T-helper 22 cell (primary cell): ENCODE measurements around the gene VGF.

Experiments used
- DNase-seq: peaks from one replicate; pipeline ENCODE4 v3.0.0-alpha.2; 2020; ENCODE audit warnings: low read depth

The VGF gene

DNA sequence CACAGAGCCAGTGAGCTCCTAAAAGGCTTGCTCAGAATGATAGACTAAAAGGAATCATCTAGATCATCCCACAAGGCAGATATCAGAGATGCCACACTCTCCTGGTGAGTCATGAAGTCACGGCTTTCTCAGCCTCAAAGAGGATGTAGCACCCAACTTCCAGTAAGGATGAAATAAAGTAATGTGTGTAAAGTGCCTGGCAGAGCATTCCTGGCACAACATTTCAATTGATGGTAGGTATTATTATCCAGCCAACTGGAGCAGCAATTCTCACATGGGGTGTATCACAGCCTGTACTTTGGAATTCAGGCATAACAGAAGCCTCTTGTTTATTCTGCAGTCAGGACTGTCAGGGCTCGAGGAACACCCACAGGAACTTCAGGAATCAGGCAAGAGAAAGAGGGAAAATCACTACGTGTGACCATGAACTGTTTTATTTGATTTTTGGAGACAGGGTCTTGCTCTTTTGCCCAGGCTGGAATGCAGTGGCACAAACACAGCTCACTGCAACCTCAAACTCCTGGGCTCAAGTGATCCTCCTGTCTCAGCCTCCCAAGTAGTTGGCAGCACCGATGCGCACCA, 20.0 kb upstream of the VGF start:
- DNase-seq, result no peak

DNA sequence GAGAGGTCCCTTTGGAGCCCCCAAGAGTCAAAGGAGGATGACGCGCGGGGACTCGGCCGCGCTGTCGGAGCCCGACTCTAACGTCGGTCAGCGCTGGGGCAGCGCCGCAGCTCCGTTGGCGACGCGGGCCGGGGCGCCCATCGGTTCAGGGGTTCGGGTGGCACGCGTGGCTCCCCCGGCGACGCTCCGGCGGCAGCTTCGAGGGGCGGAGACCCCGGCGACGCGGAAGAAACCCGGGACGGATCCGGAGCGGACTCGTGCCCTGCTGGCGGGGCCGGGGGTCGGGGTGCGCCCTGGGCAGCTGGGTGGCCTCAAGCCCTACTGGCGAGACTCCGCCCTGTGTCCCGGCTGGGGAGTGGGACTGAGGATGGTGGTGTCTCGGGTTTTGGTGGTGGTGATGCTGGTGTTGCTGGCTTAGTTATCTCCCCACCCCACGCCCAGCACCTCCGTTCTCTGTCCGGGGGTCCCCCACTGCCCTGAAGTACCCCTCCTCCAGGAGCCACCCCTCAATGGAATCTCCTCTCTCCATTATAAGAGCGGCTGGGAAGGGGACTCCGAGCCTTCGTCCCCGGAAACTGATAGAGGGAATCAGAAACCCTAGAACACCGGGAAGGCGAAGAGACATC, 14.9 kb upstream of the VGF start, which contains the start of gene NAT16:
TSS of gene NAT16 (minus strand) at position 164 of the 626 bp plus-strand sequence. CDS start 5,486 bp downstream, outside the sequence.
- no peak for DNase-seq

DNA sequence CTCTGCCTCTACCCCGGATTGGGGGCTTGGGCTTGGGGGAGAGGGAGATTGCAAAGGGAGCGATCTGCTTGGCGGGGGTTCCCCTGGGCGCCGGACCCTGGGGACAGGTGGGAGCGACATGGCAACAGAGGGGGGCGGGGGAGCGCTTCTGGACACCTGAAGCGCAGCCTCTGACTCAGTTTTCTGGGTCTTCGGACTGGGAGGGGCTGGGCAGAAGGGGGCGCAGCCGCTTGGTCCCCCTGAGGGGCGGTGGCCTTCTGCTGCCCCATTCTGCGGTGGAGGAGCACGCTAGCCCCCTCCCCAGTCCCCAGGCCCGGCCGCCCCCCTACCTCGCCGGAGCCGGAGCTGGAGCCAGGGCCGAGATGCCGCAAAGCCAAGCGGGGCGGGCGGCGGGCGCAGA, 14.3 kb upstream of the VGF start:
- no peak for DNase-seq

DNA sequence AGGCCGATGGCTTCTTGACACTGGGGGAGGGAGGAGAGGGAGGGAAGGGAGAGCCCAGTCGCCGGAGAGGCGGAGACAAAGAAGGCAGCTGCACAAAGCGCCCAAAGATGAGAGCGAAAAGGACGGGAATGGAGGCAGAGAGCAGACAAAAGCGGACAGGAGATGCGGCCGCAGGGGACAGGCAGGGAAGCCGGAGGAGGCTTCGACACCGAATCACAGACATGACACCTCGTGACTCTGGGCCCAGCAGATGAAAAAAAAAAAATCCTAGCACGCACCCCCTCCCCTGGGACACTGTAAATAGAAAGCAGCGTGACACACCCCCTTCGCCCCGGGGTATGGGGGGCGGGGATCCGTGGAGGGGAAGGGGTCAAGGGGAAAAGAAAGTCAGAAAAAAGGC, 13.7 kb upstream of the VGF start:
- no peak for DNase-seq

DNA sequence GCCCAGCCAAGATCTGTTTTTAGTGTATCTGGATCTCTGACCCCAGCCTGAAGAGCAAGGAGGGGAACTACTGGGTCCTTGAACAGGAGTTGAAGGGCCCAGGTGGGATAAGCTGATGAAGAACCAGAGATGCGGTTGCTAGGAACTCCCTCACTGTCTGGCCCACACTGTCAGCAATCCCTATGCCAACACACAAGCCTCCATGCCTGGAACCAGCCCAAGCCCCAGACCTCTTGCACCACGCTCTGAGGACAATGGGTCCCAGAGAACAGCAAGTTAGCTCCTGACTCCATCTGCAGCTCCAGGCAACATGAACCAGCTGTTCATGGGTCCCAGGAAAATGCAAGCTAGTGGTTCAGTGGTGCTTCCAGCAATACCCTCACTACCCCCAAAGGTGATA, 12.3 kb upstream of the VGF start:
- no peak for DNase-seq

GRCh38 chr7:101175664-101176063, 10.3 kb upstream of the VGF start:
- no peak for DNase-seq

- no peak for DNase-seq
Measured at GRCh38 chr7:101174322-101174854, 9.0 kb upstream of the VGF start.

- no peak for DNase-seq
Measured at GRCh38 chr7:101173752-101174244, 8.4 kb upstream of the VGF start.

DNA sequence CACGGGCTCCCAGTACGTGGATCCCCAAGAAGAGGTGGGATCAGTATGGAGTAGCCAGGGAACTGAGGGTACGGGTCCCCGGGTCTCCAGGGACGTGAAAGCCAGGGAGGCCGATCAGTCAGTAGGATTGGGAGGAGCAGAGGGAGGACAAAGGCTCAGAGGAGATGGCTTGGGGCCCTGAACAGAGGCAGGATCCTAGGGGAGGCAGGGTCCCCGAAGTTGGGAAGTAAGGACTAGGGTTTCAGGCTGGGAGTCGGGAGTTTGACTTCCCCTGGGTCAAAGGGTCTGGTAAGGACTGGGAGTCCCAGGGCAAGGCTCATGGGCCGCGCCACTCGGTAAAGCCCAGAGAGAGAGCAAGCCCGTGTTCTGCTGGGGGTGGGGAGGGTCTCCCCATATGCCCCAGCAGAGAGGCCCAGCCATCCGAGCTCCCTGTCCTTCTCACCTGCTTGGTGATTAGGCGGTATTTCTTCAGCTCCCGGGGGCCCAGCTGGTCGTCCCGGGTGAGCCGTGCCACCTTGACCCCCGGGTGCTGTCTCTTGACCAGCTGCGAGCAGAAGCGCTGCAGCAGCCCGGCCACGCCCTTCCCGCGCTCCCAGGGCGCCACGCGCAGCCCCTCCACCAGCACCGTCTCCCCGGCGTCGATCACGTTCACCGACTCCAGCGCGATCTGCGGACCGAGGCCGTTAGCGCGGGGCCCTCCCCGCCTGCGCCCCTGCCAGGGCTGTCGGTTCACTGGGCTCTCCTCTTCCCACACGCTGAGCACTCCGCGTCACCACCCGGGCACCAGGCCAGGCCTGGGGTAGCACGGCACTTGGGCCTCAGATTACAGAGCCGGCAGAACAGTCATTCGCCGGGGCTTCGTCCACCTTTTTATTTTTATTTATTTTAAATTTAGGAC, 7.7 kb upstream of the VGF start:
- no peak for DNase-seq

DNA sequence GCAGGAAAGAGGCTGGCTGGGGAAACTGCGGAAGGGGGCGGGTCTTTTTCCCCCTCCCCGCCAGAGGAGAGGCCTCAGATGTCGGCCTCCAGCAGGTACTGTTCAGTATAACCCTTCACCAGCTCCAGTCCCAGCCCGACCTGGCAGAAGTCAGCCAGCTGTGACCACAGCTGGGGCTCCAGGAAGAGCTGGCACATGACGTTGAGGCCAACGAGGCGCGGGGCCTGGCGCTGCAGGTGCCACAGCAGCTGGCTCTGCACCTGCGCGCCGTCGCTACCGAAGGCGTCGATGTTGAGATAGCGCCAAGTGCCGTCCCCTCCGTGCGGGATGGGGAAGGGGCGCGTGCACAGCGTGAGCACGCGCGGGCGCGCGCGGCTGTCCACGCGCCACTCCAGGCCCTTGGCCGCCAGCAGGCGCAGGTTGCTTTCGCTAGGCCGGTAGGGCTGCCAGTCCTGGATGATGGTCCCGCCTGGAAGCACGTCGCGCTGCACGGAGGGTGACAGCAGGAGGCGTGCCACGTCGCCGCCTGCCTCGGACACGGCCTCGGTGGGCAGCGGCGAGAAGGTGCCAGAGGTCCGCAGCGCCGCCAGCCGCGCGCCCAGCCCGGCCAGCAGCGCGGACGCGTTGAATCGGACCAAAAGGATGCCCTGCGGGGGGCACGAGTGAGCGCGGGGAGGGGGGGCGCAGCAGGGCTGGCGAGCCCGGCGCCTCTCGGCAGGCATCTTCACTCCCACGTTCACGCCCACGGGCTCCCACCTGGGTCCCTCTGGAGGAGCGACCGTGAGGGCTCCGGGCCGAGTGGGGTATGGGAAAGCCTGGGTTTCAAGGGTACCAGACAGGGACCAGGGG, 6.9 kb upstream of the VGF start:
- DNase-seq, result no peak

- DNase-seq, result no peak
Measured at GRCh38 chr7:101171442-101171837, 6.1 kb upstream of the VGF start.

GRCh38 chr7:101170617-101171441, 5.5 kb upstream of the VGF start:
- DNase-seq, result no peak

- DNase-seq, result peak; percentile 57
Measured at GRCh38 chr7:101169838-101170551, 4.6 kb upstream of the VGF start.

- no peak for DNase-seq
Measured at GRCh38 chr7:101169110-101169837, 3.9 kb upstream of the VGF start.

DNA sequence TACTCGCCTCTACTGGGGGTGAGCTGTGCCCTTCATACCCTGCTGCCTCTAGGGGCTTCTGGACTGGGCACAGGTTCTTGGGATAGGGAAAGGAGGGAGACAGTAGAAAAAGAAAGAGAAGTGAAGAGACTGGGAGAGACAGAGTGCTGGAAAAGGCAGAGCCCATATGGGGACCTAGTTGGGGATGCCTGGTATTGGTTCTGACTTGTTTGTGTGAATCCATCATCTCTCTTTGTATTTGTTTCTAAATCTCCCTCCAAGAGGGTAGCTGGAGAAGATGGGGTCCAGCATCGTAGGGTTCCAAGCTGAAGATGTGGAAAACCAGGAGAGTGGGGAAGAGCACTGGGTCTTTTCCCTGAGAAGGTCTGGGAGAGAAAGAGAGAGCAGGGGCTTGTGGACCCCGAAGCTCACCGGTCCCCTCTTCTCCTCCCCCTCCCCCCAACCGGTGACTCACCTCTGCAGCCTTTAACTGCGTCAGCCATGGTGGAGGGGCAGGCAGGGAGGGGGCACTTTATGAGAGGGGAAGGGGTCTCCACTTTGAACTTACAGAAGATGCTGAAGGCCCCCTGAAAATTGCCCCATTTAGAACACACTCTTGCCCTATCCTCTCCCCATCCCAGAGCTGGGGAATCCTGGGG, 3.2 kb upstream of the VGF start:
- no peak for DNase-seq

- DNase-seq, result no peak
Measured at GRCh38 chr7:101167645-101168411, 2.5 kb upstream of the VGF start.

DNA sequence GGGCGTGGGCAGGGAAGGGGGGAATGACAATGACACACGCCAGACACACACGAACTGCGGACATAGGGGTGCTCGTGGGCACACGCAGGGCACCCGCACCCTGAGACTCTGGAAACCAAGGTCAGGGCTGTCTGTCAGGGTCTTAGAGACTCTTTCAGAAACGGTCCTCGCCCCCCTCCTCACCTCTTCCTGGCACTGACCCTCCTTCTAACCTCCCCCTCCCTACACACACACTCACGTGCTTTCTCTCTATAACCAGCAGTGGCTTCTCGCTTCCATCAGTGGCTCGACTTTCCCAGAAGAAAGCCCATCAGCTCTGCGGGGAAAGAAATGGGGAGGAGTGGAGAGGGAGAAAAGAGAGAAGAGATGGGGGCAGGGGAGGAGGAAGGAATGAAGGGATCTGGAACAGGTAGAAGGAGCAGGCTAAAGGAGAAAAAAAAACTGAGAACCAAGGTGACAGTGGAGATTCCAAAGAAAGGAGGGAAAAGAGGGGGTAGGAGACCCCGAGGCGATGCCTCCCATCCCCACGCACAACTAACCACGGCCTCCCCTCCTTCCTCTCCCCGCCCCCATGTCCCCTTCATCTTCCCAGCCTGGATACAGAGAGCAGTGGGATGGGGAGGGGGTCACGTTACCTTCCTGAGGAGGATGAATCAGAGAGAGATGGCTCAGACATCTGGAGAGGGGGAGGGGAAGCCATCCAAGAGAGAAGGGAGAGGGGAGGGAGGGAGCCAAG, 1.7 kb upstream of the VGF start:
- DNase-seq, result no peak

- no peak for DNase-seq
Measured at GRCh38 chr7:101166648-101166908, 1.2 kb upstream of the VGF start.
